Left lung (tissue), 10 donors: Measurements from ENCODE around the gene TSC22D2. TPM values are rescaled to one million over a fixed set of nuclear protein-coding genes. Genes with fewer than 3 reads are reported as not detected.

ENCODE experiments used
- ATAC-seq: fragments of 200-7000 bp; cut with Tn5 transposase; one replicate; pipeline ENCODE4 v1.9.1; 2020; ENCODE audit warnings: moderate library complexity
- DNase-seq, 4 donors: peaks; one replicate each; pipeline ENCODE4 v3.0.0-alpha.2; 2013 to 2020
- H3K27ac ChIP-seq, 2 donors: fragments of 200-600 bp; sonication (generic) in 1 of 2; one replicate each; pipeline versions ENCODE4 v1.5.0 to v1.8.0; 2020 to 2021
- H3K27me3 ChIP-seq, 2 donors: fragments of 200-600 bp; sonication (generic) in 1 of 2; one replicate each; pipeline versions ENCODE4 v1.5.0 to v1.8.0; 2020 to 2021
- H3K36me3 ChIP-seq, 2 donors: fragments of 200-600 bp; sonication (generic) in 1 of 2; one replicate each; pipeline versions ENCODE4 v1.5.0 to v1.8.0; 2020 to 2021
- H3K4me1 ChIP-seq, 2 donors: fragments of 200-600 bp; one replicate each; pipeline ENCODE4 v1.8.0; 2021
- H3K4me3 ChIP-seq, 2 donors: fragments of 200-600 bp; sonication (generic) in 1 of 2; one replicate each; pipeline versions ENCODE4 v1.5.0 to v1.8.0; 2020 to 2021; ENCODE audit warnings: mild to moderate bottlenecking in 1 of 2
- H3K9me3 ChIP-seq, 2 donors: fragments of 200-600 bp; sonication (generic) in 1 of 2; one replicate each; pipeline versions ENCODE4 v1.5.0 to v1.8.0; 2020 to 2021
- intact Hi-C, 2 donors: fragments of 100-400 bp; cut with DNase I; formaldehyde crosslinking; loops; one replicate each; pipeline versions ENCODE4 v1.11.2 to v1.14.2; 2022
- polyA plus RNA-seq, 6 donors: library from polyadenylated mRNA; unstranded; fragments of 120-200 nt; gene quantifications; one replicate each; pipeline ENCODE4 v1.2.1, GENCODE V29; 2013; ENCODE audit not compliant: insufficient read length in 6 of 6
- total RNA-seq, 2 donors: library from RNA; stranded (reverse); fragmentation: NEBNext Ultra II Directional; extraction: Animal tissue kit (Norgen Biotek cat#: 25700); gene quantifications; one replicate each; pipeline ENCODE4 v1.2.1, GENCODE V29; 2021
- TF ChIP-seq, protein P1 (sequence below), 2 donors: fragments of 200-600 bp; sonication (generic) in 1 of 2; IDR thresholded peaks; one replicate each; pipeline versions ENCODE4 v1.5.0 to v1.8.0; 2021; ENCODE audit warnings: antibody characterized with exemption in 2 of 2
- donor health status: DM: no; HTN: yes; CAD: no.
- donor health status: DM: no; HTN: no; CAD: no.

TSC22D2 gene
- total and polyA plus RNA-seq, 8 donors: 25.9 to 92.9 (median 81.9) TPM

DNA sequence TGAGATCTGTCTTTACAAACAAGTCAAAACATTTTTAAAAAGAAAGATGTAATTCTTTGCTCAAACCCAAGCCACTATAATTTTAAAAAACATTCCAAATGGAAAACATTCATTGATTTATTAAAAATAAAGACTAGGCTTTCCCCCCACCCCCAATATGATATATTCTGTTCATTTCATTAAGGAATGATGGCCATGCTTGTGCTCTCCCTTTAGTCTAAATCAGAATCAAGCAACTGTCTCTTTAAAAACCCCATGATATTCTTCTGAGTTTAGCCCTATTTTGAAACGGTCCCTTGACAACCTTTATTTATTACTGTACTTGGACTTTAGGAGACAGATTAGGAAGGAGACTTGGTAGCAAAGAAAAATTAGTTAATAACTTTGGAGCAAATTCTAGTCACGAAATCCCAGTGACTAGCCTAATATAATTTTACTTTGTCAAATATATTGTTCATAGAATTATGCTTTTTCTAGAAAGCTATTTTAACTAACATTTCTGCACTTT is 38.4 kb downstream of the TSC22D2 start:
- no peak for ATAC-seq

GRCh38 chr3:150447084-150447483 is 39.0 kb downstream of the TSC22D2 start:
- Histone ChIP-seq H3K36me3 (no peaks in the 10 kb centered on the region), H3K9me3 (no peaks in the 10 kb centered on the region), H3K27me3 (no peaks in the 10 kb centered on the region), H3K4me3 (no peak overlapping the region), H3K4me1 (peaks cover 28 to 42% of the 10 kb centered on the region in 2 donors), H3K27ac (peak overlapping the region in 1 of 2 donors; percentile 14)
- DNase-seq (no peak), ATAC-seq (no peak)
- TF ChIP-seq, protein P1, sequence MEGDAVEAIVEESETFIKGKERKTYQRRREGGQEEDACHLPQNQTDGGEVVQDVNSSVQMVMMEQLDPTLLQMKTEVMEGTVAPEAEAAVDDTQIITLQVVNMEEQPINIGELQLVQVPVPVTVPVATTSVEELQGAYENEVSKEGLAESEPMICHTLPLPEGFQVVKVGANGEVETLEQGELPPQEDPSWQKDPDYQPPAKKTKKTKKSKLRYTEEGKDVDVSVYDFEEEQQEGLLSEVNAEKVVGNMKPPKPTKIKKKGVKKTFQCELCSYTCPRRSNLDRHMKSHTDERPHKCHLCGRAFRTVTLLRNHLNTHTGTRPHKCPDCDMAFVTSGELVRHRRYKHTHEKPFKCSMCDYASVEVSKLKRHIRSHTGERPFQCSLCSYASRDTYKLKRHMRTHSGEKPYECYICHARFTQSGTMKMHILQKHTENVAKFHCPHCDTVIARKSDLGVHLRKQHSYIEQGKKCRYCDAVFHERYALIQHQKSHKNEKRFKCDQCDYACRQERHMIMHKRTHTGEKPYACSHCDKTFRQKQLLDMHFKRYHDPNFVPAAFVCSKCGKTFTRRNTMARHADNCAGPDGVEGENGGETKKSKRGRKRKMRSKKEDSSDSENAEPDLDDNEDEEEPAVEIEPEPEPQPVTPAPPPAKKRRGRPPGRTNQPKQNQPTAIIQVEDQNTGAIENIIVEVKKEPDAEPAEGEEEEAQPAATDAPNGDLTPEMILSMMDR (IDR thresholded peaks at IDR 0.05): no peak
- intact Hi-C loops: no loop called here

More for the DNA sequence above, 38.4 kb downstream of the TSC22D2 start:
- intact Hi-C loops: no loop called here
- Histone ChIP-seq H3K4me1 (peaks cover 23 to 38% of the 10 kb centered on the region in 2 donors), H3K36me3 (no peaks in the 10 kb centered on the region), H3K4me3 (no peak overlapping the region), H3K9me3 (no peaks in the 10 kb centered on the region), H3K27ac (no peak overlapping the region), H3K27me3 (no peaks in the 10 kb centered on the region)
- no peak for DNase-seq
- TF ChIP-seq, protein P1 (IDR thresholded peaks at IDR 0.05): no peak

DNA sequence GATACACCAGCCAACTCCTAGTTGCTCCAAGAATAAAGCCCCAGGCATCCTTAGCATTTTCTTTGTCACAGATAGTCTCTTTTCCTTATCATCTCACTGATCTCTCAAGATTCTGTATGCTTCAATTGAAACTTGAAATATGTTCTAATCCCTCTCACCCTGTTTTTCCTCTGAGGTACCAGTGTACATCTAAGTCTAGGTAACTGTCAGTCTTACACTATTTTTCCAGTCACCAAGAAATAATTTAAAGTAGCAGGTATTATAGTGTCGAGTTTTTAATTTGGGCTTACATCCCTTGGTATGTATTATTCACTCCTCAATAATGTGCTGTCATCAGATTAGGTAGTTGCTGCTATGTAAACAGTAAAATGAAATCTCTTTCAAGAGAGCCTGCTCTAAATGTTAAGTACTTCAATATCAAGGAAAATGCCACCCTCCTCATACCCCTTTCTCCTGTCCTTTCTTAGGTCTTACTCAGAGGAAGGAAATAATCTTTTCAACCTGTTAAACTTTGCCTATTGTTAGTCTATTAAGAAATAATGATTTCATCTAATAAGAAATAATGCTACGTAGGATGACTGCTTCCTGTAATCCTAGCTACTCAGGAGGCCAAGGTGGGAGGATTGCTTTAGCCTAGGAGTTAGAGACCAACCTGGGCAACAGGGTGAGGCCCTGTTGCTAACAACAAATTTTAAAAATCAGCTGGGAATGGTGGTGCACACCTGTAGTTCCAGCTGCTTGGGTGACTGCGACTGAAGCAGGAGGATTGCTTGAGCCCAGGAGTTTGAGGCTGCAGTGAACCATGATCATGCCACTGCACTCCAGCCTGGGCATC is 39.8 kb downstream of the TSC22D2 start:
- TF ChIP-seq, protein P1 (IDR thresholded peaks at IDR 0.05): no peak
- no peaks in the 10 kb centered on the region for H3K36me3 ChIP-seq
- H3K4me3 ChIP-seq: no peak overlapping the region
- DNase-seq (no peak), ATAC-seq (peak; percentile 75)
- H3K27me3 ChIP-seq: no peaks in the 10 kb centered on the region
- intact Hi-C loops: no loop called here
- no peaks in the 10 kb centered on the region for H3K9me3 ChIP-seq
- H3K27ac ChIP-seq: peak overlapping the region; percentile 14 to 23
- H3K4me1 ChIP-seq: peaks cover 28 to 42% of the 10 kb centered on the region in 2 donors

GRCh38 chr3:150449169-150449721 is 41.1 kb downstream of the TSC22D2 start:
- Histone ChIP-seq H3K4me3 (no peak overlapping the region), H3K27me3 (no peaks in the 10 kb centered on the region), H3K4me1 (peaks cover 28 to 42% of the 10 kb centered on the region in 2 donors), H3K36me3 (no peaks in the 10 kb centered on the region), H3K27ac (peak overlapping the region in 1 of 2 donors; percentile 1), H3K9me3 (no peaks in the 10 kb centered on the region)
- ATAC-seq (no peak), DNase-seq (no peak)
- TF ChIP-seq, protein P1 (IDR thresholded peaks at IDR 0.05): no peak
- intact Hi-C loops: no loop called here

GRCh38 chr3:150450916-150451315 is 42.8 kb downstream of the TSC22D2 start:
- Histone ChIP-seq H3K4me1 (peaks cover 28 to 42% of the 10 kb centered on the region in 2 donors), H3K27me3 (no peaks in the 10 kb centered on the region), H3K27ac (peak overlapping the region in 1 of 2 donors; percentile 13), H3K9me3 (no peaks in the 10 kb centered on the region), H3K4me3 (no peak overlapping the region), H3K36me3 (no peaks in the 10 kb centered on the region)
- DNase-seq: no peak
- intact Hi-C loops: no loop called here
- peak; percentile 51 for ATAC-seq
- TF ChIP-seq, protein P1 (IDR thresholded peaks at IDR 0.05): no peak
